HFFc6 (cell line): ENCODE results near the gene CCDC8. TPM values are rescaled to one million over a fixed set of nuclear protein-coding genes. Genes with fewer than 3 reads are reported as not detected.

Source experiments
- DNase-seq: peaks from one replicate; pipeline ENCODE4 v3.0.0-alpha.2; 2018
- H3K27ac Mint-ChIP-seq: 2 replicates; pipeline ENCODE4 v1.8.0; 2020; ENCODE audit warnings: mild to moderate bottlenecking, mixed read lengths
- H3K27me3 Mint-ChIP-seq: 2 replicates; pipeline ENCODE4 v1.8.0; 2021; ENCODE audit warnings: mild to moderate bottlenecking, moderate library complexity, mixed read lengths; ENCODE audit not compliant: insufficient read depth
- H3K36me3 Mint-ChIP-seq: 2 replicates; pipeline ENCODE4 v1.8.0; 2021; ENCODE audit warnings: low read depth, mixed read lengths
- H3K4me1 Mint-ChIP-seq: 2 replicates; pipeline ENCODE4 v1.8.0; 2020; ENCODE audit warnings: low read depth, mixed read lengths
- H3K4me3 Mint-ChIP-seq: 2 replicates; pipeline ENCODE4 v1.8.0; 2020; ENCODE audit warnings: mild to moderate bottlenecking, moderate library complexity, mixed read lengths
- H3K9me3 Mint-ChIP-seq: 2 replicates; pipeline ENCODE4 v1.8.0; 2020; ENCODE audit warnings: mild to moderate bottlenecking, mixed read lengths
- CTCF ChIP-seq: fragments of 200-600 bp; sonication (generic); IDR thresholded peaks from 2 replicates; pipeline ENCODE4 v1.5.0; 2021; ENCODE audit warnings: antibody characterized with exemption, mild to moderate bottlenecking
- total RNA-seq, 6 experiments: library from RNA; stranded (reverse); fragmentation: NEBNext Ultra II Directional; extraction: Animal tissue kit (Norgen Biotek cat#: 25700); gene quantifications; 2 replicates in 1 of 6; 3 replicates in 5 of 6; pipeline ENCODE4 v1.2.3, GENCODE V29; 2021

Gene CCDC8
- total RNA-seq, 6 experiments from 2014 or later: 6.3 to 10.6 (median 10.2) TPM

- Mint-ChIP-seq H3K36me3 (peaks cover 19% of the 10 kb centered on the region), H3K4me1 (peaks cover 29% of the 10 kb centered on the region), H3K4me3 (no peak overlapping the region), H3K27me3 (no peaks in the 10 kb centered on the region; the same call in 1 of the 2 replicates), H3K27ac (no peak overlapping the region), H3K9me3 (no peaks in the 10 kb centered on the region)
- no peak for TF ChIP-seq CTCF
- no peak for DNase-seq
Measured at GRCh38 chr19:46368116-46368515, 45.2 kb downstream of the CCDC8 start.

- DNase-seq: no peak
- no peaks in the 10 kb centered on the region for H3K9me3 Mint-ChIP-seq
- H3K27ac Mint-ChIP-seq: no peak overlapping the region
- H3K4me3 Mint-ChIP-seq: no peak overlapping the region
- H3K27me3 Mint-ChIP-seq: no peaks in the 10 kb centered on the region; the same call in 1 of the 2 replicates
- peaks cover 22% of the 10 kb centered on the region for H3K4me1 Mint-ChIP-seq
- H3K36me3 Mint-ChIP-seq: peaks cover 19% of the 10 kb centered on the region
- TF ChIP-seq CTCF: no peak
Measured at GRCh38 chr19:46367426-46367825, 45.9 kb downstream of the CCDC8 start.

DNA sequence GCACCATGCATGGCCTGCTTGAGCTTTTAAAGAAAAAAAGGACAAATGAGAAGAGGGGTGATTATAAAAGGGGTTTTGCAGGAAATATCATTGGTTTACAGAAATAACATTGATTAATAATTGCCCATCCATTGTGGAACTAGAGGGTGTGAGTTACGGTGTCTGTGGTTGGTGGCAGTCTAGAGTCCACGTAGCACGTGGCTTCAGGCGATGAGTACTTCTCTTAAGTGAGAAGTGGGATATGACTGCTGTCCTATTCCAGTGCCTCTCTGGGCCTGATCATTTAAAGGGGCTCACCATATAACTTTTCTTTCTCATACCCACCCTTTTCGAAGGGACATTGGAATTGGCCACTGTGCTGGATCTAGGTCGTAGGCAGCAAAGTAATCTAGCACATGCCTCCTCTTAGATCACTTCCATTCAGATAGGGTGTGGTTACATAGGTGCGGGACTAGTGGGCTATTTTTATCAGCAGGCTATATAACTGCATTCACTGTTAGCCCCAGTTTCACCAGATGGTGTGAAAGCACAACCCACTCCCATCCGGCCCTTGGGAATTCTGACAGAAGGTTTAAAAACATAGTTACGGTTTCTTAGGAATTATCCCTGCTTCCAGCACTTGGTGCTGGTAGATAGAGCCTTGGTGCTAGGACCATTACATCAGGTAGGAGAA is 46.6 kb downstream of the CCDC8 start:
- no peak for TF ChIP-seq CTCF
- Mint-ChIP-seq H3K9me3 (no peaks in the 10 kb centered on the region), H3K36me3 (peaks cover 19% of the 10 kb centered on the region), H3K4me1 (peaks cover 21% of the 10 kb centered on the region), H3K27ac (no peak overlapping the region), H3K4me3 (no peak overlapping the region), H3K27me3 (no peaks in the 10 kb centered on the region; the same call in 1 of the 2 replicates)
- no peak for DNase-seq

- Mint-ChIP-seq H3K27ac (no peak overlapping the region), H3K4me3 (no peak overlapping the region)
Measured at GRCh38 chr19:46365561-46365960, 47.8 kb downstream of the CCDC8 start.

DNA sequence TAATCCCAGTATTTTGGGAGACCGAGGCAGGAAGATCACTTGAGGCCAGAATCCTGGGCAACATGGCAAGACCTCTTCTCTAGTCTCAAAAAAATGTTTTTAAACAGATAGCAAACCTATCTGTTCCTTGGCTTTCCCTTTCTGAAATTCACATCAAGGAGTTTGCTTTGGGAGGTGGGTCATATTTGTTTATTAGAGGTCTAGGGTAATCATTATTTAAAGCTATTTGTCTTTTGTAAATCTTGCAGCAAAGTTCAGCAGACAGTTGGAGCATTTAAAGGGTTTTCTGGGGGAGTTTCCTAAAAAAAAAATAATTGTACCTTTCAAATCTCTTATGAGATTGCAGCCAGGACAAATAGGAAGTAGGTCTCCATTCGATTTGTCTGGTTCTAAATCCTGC is 49.0 kb downstream of the CCDC8 start:
- H3K4me3 Mint-ChIP-seq: no peak overlapping the region
- H3K9me3 Mint-ChIP-seq: no peaks in the 10 kb centered on the region
- no peaks in the 10 kb centered on the region; the same call in 1 of the 2 replicates for H3K27me3 Mint-ChIP-seq
- peaks cover 19% of the 10 kb centered on the region for H3K36me3 Mint-ChIP-seq
- peaks cover 17% of the 10 kb centered on the region for H3K4me1 Mint-ChIP-seq
- DNase-seq: no peak
- no peak overlapping the region for H3K27ac Mint-ChIP-seq
- no peak for TF ChIP-seq CTCF

More at GRCh38 chr19:46365561-46365960, 47.8 kb downstream of the CCDC8 start:
- Mint-ChIP-seq H3K36me3 (peaks cover 19% of the 10 kb centered on the region), H3K4me1 (peaks cover 17% of the 10 kb centered on the region), H3K9me3 (no peaks in the 10 kb centered on the region), H3K27me3 (no peaks in the 10 kb centered on the region; the same call in 1 of the 2 replicates)
- DNase-seq: no peak
- TF ChIP-seq CTCF: no peak
